ENCODE data around the gene COA5.

COA5 gene

GRCh38 chr2:98608116-98608961 lies at the start of gene COA5, which contains the start of gene UNC50:
Gene COA5 (minus strand): TSS chr2:98608512. CDS start chr2:98608405, 107 bp downstream.
Gene UNC50 (plus strand): TSS chr2:98608589. CDS start chr2:98609760, 1,171 bp downstream.
- DNase-seq, result peak; percentile 93

GRCh38 chr2:98656800-98657199 lies 48.5 kb upstream of the COA5 start:
- DNase-seq, result peak; percentile 39

GRCh38 chr2:98654699-98655495 lies 46.6 kb upstream of the COA5 start:
- DNase-seq, result peak; percentile 14

GRCh38 chr2:98650998-98651397 lies 42.7 kb upstream of the COA5 start:
- no peak for DNase-seq

- DNase-seq, result no peak
These were observed 41.7 kb upstream of the COA5 start for GRCh38 chr2:98649992-98650375.

- peak; percentile 89 for DNase-seq
These were observed 41.1 kb upstream of the COA5 start for GRCh38 chr2:98649135-98649991.

GRCh38 chr2:98648451-98648850 lies 40.1 kb upstream of the COA5 start:
- no peak for DNase-seq

GRCh38 chr2:98647636-98648035 lies 39.3 kb upstream of the COA5 start:
- DNase-seq, result no peak

- no peak for DNase-seq
These were observed 35.3 kb upstream of the COA5 start for GRCh38 chr2:98643496-98644100.

GRCh38 chr2:98637401-98638147 lies 29.3 kb upstream of the COA5 start:
- peak; percentile 76 for DNase-seq

GRCh38 chr2:98634406-98635092 lies 26.2 kb upstream of the COA5 start:
- peak; percentile 48 for DNase-seq

- DNase-seq, result no peak
These were observed 24.0 kb upstream of the COA5 start for GRCh38 chr2:98632351-98632750.

- DNase-seq, result no peak
These were observed 15.3 kb upstream of the COA5 start for GRCh38 chr2:98623657-98624056.

GRCh38 chr2:98617149-98617548 lies 8.8 kb upstream of the COA5 start:
- DNase-seq, result no peak

- DNase-seq, result no peak
These were observed 7.2 kb upstream of the COA5 start for GRCh38 chr2:98615481-98615880.

GRCh38 chr2:98614024-98614739 lies 5.9 kb upstream of the COA5 start:
- no peak for DNase-seq

GRCh38 chr2:98608962-98609604 lies 771 bp upstream of the COA5 start:
- no peak for DNase-seq

- no peak for DNase-seq
These were observed 584 bp downstream of the COA5 start for GRCh38 chr2:98607741-98608115.

GRCh38 chr2:98607104-98607503 lies 1.2 kb downstream of the COA5 start:
- DNase-seq, result no peak

GRCh38 chr2:98606431-98606830 lies 1.9 kb downstream of the COA5 start:
- DNase-seq, result no peak

Measured in activated CD4-positive, alpha-beta T cell treated with anti-CD3 and anti-CD28 coated beads, Interleukin-10, Interleukin-2, amounts not matched to agents 100 ng/mL and 50 ng/mL, durations not matched to agents 16 hours and 8 hours (primary cell).